Activated CD8-positive, alpha-beta T cell treated with anti-CD3 and anti-CD28 coated beads for 36 hours (primary cell): ENCODE measurements around the gene HNF4A. TPM values are rescaled to one million over a fixed set of nuclear protein-coding genes. Genes with fewer than 3 reads are reported as not detected.

Experiments
- ATAC-seq: fragments of 200-7000 bp; cut with Tn5 transposase; one replicate; pipeline ENCODE4 v1.10.0; 2021; ENCODE audit warnings: mild to moderate bottlenecking, moderate library complexity
- CTCF ChIA-PET: fragments of 350-600 bp; sonication (Branson Sonifier 250); formaldehyde crosslinking; loops from one replicate; lab custom pipeline; 2021; ENCODE audit warnings: antibody characterized with exemption; lab: Charles Lee
- POLR2A ChIA-PET: fragments of 350-600 bp; sonication (Branson Sonifier 250); formaldehyde crosslinking; loops from one replicate; lab custom pipeline; 2021; ENCODE audit warnings: antibody characterized with exemption; lab: Charles Lee
- DNase-seq: peaks from one replicate; pipeline ENCODE4 v3.0.0-alpha.2; 2020
- H3K27ac Mint-ChIP-seq: one replicate; pipeline ENCODE4 v1.8.0; 2021; ENCODE audit warnings: mild to moderate bottlenecking, mixed read lengths
- H3K27me3 Mint-ChIP-seq: one replicate; pipeline ENCODE4 v1.8.0; 2021; ENCODE audit warnings: mixed read lengths
- H3K36me3 Mint-ChIP-seq: one replicate; pipeline ENCODE4 v1.8.0; 2021; ENCODE audit warnings: low read depth, mixed read lengths
- H3K4me1 Mint-ChIP-seq: one replicate; pipeline ENCODE4 v1.8.0; 2021; ENCODE audit warnings: low read depth, mixed read lengths
- H3K4me3 Mint-ChIP-seq: one replicate; pipeline ENCODE4 v1.8.0; 2021; ENCODE audit warnings: mild to moderate bottlenecking, moderate library complexity, mixed read lengths
- H3K9me3 Mint-ChIP-seq: one replicate; pipeline ENCODE4 v1.8.0; 2021; ENCODE audit warnings: mixed read lengths
- intact Hi-C: fragments of 100-400 bp; cut with micrococcal nuclease; formaldehyde crosslinking; loops from one replicate; pipeline ENCODE4 v1.10.0; 2022
- total RNA-seq, 2 experiments: library from RNA; stranded (reverse); gene quantifications; one replicate each; pipeline ENCODE4 v1.2.3, GENCODE V29; 2021
- TF ChIP-seq, protein P1 (sequence below): fragments of 200-600 bp; IDR thresholded peaks from one replicate; pipeline ENCODE4 v1.8.0; 2022; ENCODE audit warnings: antibody characterized with exemption, mild to moderate bottlenecking

Gene HNF4A
- total RNA-seq, 2 experiments from 2014 or later, result not detected

DNA sequence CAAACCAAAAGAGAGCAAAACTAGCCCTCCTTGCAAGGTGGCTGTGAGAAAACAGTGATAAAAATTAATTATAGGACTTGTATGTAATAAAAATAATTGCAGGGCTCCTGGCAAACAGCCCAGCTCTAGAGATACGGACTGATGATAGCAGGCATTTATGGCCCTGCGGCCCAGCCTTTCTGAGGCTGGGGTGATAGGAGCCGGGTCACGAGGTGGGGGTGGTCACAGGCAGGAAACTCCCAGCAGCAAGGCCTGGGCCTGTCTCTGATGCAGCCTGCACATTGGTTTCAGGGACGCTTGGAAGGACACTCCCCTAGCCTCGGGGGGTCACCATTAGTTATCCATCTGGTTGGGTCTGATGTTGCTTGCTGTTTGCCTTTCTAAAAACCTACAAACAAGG, 101.5 kb downstream of the HNF4A start:
- Mint-ChIP-seq H3K9me3 (no peaks in the 10 kb centered on the region), H3K36me3 (no peaks in the 10 kb centered on the region), H3K4me3 (no peak overlapping the region), H3K4me1 (no peaks in the 10 kb centered on the region), H3K27ac (no peak overlapping the region), H3K27me3 (no peaks in the 10 kb centered on the region)
- TF ChIP-seq, protein P1, sequence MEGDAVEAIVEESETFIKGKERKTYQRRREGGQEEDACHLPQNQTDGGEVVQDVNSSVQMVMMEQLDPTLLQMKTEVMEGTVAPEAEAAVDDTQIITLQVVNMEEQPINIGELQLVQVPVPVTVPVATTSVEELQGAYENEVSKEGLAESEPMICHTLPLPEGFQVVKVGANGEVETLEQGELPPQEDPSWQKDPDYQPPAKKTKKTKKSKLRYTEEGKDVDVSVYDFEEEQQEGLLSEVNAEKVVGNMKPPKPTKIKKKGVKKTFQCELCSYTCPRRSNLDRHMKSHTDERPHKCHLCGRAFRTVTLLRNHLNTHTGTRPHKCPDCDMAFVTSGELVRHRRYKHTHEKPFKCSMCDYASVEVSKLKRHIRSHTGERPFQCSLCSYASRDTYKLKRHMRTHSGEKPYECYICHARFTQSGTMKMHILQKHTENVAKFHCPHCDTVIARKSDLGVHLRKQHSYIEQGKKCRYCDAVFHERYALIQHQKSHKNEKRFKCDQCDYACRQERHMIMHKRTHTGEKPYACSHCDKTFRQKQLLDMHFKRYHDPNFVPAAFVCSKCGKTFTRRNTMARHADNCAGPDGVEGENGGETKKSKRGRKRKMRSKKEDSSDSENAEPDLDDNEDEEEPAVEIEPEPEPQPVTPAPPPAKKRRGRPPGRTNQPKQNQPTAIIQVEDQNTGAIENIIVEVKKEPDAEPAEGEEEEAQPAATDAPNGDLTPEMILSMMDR, result no peak
- CTCF ChIA-PET, result no interaction called here
- no peak for DNase-seq
- ATAC-seq, result no peak
- POLR2A ChIA-PET, result no interaction called here
- intact Hi-C loops, result no loop called here

DNA sequence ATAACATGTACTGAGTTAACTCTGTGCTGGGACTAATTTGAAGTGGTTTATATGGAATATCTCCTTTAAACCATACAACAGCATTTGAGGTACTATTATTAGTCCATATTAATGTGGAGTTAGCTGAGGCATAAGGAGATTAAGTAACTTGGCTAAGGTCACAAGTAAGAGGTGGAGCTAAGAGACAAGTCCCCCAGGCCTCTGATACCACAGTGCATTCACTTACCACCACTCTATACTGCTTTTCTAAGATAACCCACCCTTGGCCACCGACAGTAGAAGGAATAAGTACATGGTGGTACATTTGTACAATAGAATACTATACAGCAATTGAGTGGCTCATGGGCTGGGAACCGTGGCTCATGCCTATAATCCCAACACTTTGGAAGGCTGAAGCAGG, 103.8 kb downstream of the HNF4A start:
- ATAC-seq, result no peak
- no peaks in the 10 kb centered on the region for H3K36me3 Mint-ChIP-seq
- intact Hi-C loops, result no loop called here
- no peak for DNase-seq
- no peaks in the 10 kb centered on the region for H3K27me3 Mint-ChIP-seq
- POLR2A ChIA-PET, result no interaction called here
- H3K9me3 Mint-ChIP-seq, result no peaks in the 10 kb centered on the region
- TF ChIP-seq, protein P1, result no peak
- no peak overlapping the region for H3K4me3 Mint-ChIP-seq
- H3K4me1 Mint-ChIP-seq, result no peaks in the 10 kb centered on the region
- CTCF ChIA-PET, result interaction anchor here (1.3 to 2.1 kb wide), 2 partner anchors 242 to 245 kb away, joined by 3 to 8 read pairs; no protein-coding TSS in a partner anchor
- H3K27ac Mint-ChIP-seq, result no peak overlapping the region

DNA sequence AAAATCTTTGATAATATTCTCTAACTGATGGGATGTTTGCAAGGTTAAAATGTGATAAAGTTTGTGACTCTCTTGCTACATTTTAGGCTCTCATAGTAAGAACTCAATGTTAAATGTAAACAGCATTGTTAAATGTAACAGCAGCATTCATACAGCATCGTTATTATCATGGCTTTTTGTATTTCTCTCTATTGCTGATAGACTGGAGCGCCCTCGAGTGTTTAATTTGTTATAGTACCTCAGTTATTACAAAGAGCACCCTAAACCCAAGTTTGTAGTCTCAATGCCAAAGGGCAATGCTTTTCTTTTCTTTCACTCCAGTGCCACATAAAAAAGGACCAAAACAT, 105.3 kb downstream of the HNF4A start:
- ATAC-seq (no peak), DNase-seq (no peak)
- no peak overlapping the region for H3K4me3 Mint-ChIP-seq
- ChIA-PET CTCF (interaction anchor here (0.8 to 2.1 kb wide), 6 partner anchors 11 to 244 kb away, joined by 4 to 8 read pairs (median 4); no protein-coding TSS in a partner anchor), POLR2A (no interaction called here)
- H3K27me3 Mint-ChIP-seq, result no peaks in the 10 kb centered on the region
- TF ChIP-seq, protein P1, result peak; percentile 47
- H3K4me1 Mint-ChIP-seq, result no peaks in the 10 kb centered on the region
- no peaks in the 10 kb centered on the region for H3K9me3 Mint-ChIP-seq
- no peaks in the 10 kb centered on the region for H3K36me3 Mint-ChIP-seq
- H3K27ac Mint-ChIP-seq, result no peak overlapping the region
- intact Hi-C loops, result loop anchor here (10.0 kb wide), 1 partner anchor 246 kb away; the partner anchor contains the start of gene OSER1

GRCh38 chr20:44461142-44461802, 105.8 kb downstream of the HNF4A start:
- ATAC-seq (no peak), DNase-seq (no peak)
- Mint-ChIP-seq H3K27ac (no peak overlapping the region), H3K27me3 (no peaks in the 10 kb centered on the region), H3K4me1 (no peaks in the 10 kb centered on the region), H3K9me3 (no peaks in the 10 kb centered on the region), H3K4me3 (no peak overlapping the region), H3K36me3 (no peaks in the 10 kb centered on the region)
- intact Hi-C loops, result loop anchor here (10.0 kb wide), 1 partner anchor 246 kb away; the partner anchor contains the start of gene OSER1
- POLR2A ChIA-PET, result no interaction called here
- TF ChIP-seq, protein P1, result peak; percentile 17
- CTCF ChIA-PET, result interaction anchor here (0.6 to 1.8 kb wide), 7 partner anchors 11 to 250 kb away, joined by 3 to 6 read pairs (median 4); no protein-coding TSS in a partner anchor

DNA sequence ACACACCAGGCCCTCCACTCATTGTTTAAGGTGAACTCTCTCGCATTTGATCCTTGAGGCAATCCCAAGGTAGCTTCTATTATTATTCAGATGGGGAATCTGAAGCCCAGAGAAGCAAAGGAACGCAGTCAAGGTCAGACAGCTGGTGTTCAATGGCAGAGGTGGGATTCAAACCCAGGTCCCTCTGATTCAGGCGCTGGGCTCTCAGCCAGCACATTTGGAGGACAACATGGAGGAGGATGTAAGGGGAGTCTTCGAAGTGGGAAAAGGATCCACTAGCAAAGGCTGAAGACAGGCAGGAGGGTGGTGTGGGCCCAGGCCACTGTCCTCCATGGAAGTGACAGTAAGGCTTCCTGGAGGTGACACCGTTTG, 106.3 kb downstream of the HNF4A start:
- Mint-ChIP-seq H3K27ac (no peak overlapping the region), H3K4me1 (no peaks in the 10 kb centered on the region), H3K36me3 (no peaks in the 10 kb centered on the region), H3K4me3 (no peak overlapping the region), H3K27me3 (no peaks in the 10 kb centered on the region), H3K9me3 (no peaks in the 10 kb centered on the region)
- intact Hi-C loops, result loop anchor here (10.0 kb wide), 1 partner anchor 247 kb away; the partner anchor contains the start of gene OSER1
- ATAC-seq, result no peak
- ChIA-PET POLR2A (no interaction called here), CTCF (interaction anchor here (0.6 to 1.8 kb wide), 7 partner anchors 10 to 250 kb away, joined by 3 to 6 read pairs (median 4); no protein-coding TSS in a partner anchor)
- DNase-seq, result no peak
- TF ChIP-seq, protein P1, result no peak
